Measurements from ENCODE around the gene OSBPL6.
"Not testable (repeated sequence)": the region's sequence is repeated elsewhere in the genome, so short reads cannot be mapped to it uniquely, and the experiment has no call there.

The OSBPL6 gene

DNA sequence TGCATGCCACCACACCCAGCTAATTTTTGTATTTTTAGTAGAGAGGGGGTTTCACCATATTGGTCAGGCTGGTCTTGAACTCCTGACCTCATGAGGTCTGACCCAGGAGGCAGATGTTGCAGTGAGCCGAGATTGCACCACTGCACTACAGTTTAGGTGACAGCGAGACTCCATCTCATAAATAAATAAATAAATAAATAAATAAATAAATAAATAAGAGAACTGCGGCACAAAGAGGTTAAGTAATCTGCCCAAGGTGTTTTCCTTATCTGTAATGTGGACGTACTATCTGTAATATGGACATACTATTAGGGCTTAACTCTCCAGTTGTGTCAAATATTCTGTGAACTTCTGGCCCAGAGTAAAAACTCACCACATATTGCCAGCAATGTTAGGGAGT, 4.1 kb downstream of the OSBPL6 start:
- not testable (repeated sequence) for DNase-seq (ENCODE audit: low spot score)

- DNase-seq (ENCODE audit: low spot score) = no peak
Observed at GRCh38 chr2:178199334-178199733, 5.0 kb downstream of the OSBPL6 start.

DNA sequence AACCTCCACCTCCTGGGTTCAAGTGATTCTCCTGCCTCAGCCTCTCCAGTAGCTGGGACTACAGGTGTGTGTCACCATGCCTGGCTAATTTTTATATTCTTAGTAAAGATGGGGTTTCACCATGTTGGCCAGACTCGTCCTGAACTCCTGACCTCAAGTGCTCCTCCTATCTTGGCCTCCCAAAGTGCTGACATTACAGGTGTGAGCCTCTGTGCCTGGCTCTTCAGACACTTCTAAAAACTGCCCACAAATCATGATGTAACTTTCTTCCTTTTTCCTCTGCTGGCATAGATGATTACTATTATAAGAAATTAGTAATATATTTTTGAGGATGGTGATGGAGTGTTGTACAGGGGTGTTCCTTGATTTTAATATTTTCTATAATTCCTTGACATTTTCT, 6.0 kb downstream of the OSBPL6 start:
- DNase-seq (ENCODE audit: low spot score) = no peak

GRCh38 chr2:178202927-178203326, 8.6 kb downstream of the OSBPL6 start:
- DNase-seq (ENCODE audit: low spot score) = no peak

GRCh38 chr2:178204977-178205376, 10.7 kb downstream of the OSBPL6 start:
- no peak for DNase-seq (ENCODE audit: low spot score)

DNA sequence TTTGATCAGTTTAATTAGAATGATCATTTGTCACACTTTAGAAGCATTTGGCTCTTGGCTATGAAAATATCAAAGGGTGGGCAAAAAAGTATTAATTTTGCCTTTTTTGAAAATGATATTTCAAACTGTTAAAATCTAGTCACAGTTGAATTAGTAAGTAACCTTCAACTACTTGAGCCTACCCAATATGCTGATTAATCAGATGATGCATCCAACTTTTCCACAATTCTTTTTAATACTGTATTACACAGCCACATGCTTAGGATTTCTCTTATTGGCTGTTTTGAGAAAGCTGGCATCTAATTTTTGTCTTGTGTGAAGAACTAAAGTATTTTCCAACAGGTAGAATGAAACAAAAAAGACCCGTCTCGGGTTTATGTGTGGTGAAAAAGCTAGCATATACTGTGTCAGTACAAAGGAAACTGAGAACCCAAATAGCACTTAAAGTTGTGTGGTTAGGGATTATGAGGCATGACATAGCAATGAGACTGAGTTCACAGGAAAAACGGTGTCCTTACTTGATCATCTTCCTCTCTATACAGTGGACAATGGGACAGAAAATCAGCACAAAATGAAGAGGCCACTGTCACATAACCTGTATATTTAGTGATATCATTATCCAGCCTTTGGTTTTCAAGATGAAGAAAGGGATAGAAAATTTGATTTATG, 11.7 kb downstream of the OSBPL6 start:
- DNase-seq (ENCODE audit: low spot score) = no peak

- DNase-seq (ENCODE audit: low spot score) = no peak
Observed at GRCh38 chr2:178208336-178208735, 14.0 kb downstream of the OSBPL6 start.

GRCh38 chr2:178208817-178209216, 14.5 kb downstream of the OSBPL6 start:
- no peak for DNase-seq (ENCODE audit: low spot score)

GRCh38 chr2:178211460-178211859, 17.1 kb downstream of the OSBPL6 start:
- no peak for DNase-seq (ENCODE audit: low spot score)

- no peak for DNase-seq (ENCODE audit: low spot score)
Observed at GRCh38 chr2:178211943-178212342, 17.6 kb downstream of the OSBPL6 start.

GRCh38 chr2:178213991-178214390, 19.7 kb downstream of the OSBPL6 start:
- DNase-seq (ENCODE audit: low spot score) = no peak

- DNase-seq (ENCODE audit: low spot score) = no peak
Observed at GRCh38 chr2:178219247-178219646, 24.9 kb downstream of the OSBPL6 start.

DNA sequence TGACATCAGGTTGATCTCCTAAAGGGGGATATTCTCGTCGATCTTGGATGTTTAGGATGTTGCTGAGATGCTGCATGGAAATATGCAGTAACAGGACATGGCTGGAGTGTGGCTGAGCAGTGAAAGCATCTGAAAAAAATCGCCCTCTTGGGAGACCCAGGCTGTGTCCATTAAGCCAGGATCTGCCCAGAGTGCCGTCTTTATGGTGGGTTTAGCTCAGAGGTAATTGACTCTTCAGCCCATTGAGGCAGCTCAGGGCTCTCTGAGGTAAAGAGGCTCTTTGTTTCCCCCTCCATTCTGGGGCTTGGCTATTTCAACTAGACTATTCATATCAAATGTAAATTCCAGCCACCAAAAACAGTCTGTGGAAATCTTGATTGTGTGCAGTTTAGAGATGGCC, 26.5 kb downstream of the OSBPL6 start:
- DNase-seq (ENCODE audit: low spot score) = no peak

GRCh38 chr2:178221556-178221955, 27.2 kb downstream of the OSBPL6 start:
- DNase-seq (ENCODE audit: low spot score) = no peak

- no peak for DNase-seq (ENCODE audit: low spot score)
Observed at GRCh38 chr2:178223806-178224205, 29.5 kb downstream of the OSBPL6 start.

GRCh38 chr2:178225006-178225805, 30.9 kb downstream of the OSBPL6 start:
- no peak for DNase-seq (ENCODE audit: low spot score)

DNA sequence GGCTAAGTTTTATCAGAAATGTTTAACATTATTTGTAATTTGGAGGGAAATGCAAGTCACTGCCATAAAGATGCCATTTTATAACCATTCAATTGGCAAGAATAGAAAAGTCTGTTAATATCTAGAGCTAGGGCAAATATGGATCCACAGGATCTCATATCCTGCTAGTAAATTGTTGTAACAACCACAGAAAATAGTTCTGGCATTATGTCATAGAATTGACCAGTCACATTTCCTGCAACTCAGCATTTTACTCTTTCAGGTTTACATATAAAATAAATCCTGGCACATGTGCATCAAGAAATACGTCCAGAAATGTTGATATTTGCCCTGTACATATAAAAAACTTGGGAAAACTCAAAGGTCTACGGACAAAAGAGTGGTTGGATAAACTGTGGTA, 32.9 kb downstream of the OSBPL6 start:
- DNase-seq (ENCODE audit: low spot score) = no peak

DNA sequence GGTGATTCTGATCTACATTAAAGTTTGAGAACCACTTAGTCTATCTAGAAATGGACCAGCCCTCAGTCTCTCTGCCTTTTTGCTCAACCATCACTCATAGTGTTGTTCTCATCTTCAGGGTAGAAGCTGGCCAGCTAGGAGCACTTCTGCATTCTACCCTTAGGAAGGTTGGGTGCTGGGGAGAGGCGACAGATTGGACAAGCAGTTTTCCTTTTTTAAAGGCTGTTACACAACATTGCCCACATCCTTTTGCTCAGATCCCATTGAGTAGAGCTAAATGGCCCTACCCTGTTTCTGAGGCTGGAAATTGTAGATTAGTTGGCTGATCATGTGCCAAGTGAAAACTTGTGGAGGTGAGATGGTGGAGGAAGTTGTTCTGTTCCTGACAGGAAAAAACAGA, 35.6 kb downstream of the OSBPL6 start:
- no peak for DNase-seq (ENCODE audit: low spot score)

GRCh38 chr2:178230396-178230795, 36.1 kb downstream of the OSBPL6 start:
- no peak for DNase-seq (ENCODE audit: low spot score)

- DNase-seq (ENCODE audit: low spot score) = no peak
Observed at GRCh38 chr2:178233428-178233827, 39.1 kb downstream of the OSBPL6 start.

GRCh38 chr2:178234648-178235047, 40.3 kb downstream of the OSBPL6 start:
- DNase-seq (ENCODE audit: low spot score) = no peak

DNA sequence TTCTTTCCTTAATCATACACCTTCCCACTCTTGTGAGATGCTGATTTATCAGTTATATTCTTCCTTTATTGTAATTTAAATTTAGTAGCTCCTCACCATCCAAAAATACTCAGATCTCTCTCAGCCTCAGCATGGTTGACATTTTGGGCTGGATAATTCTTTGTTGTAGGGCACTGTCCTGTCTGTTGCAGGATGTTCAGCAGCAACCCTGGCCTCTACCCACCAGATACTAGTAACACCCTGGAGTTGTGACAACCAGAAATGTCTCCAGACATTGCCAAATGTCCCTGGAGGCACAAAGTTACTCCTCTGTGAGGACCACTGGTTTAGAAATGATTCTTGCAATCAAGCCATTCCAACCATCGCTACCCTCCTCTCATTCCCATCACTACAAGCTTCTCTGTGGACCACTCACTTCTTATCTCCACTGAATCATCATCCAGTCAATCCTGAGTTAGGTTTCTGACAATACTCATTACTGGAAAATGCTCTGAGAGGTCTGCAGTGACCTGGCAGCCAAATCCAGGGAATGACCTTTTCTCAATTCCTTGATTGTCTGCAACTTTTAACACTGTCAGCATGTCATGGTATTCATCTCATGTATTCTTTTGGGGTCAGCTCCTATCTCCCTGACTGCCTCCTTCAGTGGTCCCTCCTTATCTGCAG, 43.3 kb downstream of the OSBPL6 start:
- DNase-seq (ENCODE audit: low spot score) = no peak

DNA sequence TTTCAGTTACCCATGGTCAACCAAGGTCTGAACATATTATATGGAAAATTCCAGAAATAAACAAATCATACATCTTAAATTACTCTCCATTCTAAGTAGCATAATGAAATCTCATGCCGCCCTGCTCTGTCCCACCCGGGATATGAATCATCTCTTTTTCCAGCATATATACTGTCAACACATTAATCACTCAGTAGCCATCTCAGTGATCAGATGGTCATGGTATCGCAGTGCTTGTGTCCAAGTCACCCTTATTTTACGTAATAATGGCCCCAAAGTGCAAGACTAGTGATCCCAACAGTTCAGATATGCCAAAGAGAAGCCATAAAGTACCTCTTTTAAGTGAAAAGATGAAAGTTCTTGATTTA, 43.8 kb downstream of the OSBPL6 start:
- no peak for DNase-seq (ENCODE audit: low spot score)
